SKM-1 treated with dmso at 0.1 percent for 144 hours (cell line): Measurements from ENCODE around the gene RRAD.
A peak's percentile ranks its signal among the peaks of the same experiment; 100 is the strongest.
"Not testable (repeated sequence)": the region's sequence is repeated elsewhere in the genome, so short reads cannot be mapped to it uniquely, and the experiment has no call there.

Source experiments
- DNase-seq: peaks from one replicate; lab custom pipeline; 2025; ENCODE audit not compliant: unreplicated experiment; lab: John Stamatoyannopoulos, UW

Gene RRAD

GRCh38 chr16:66900721-66901441 lies 24.5 kb downstream of the RRAD start:
- DNase-seq, result no peak

GRCh38 chr16:66899945-66900710 lies 25.2 kb downstream of the RRAD start:
- DNase-seq, result no peak

DNA sequence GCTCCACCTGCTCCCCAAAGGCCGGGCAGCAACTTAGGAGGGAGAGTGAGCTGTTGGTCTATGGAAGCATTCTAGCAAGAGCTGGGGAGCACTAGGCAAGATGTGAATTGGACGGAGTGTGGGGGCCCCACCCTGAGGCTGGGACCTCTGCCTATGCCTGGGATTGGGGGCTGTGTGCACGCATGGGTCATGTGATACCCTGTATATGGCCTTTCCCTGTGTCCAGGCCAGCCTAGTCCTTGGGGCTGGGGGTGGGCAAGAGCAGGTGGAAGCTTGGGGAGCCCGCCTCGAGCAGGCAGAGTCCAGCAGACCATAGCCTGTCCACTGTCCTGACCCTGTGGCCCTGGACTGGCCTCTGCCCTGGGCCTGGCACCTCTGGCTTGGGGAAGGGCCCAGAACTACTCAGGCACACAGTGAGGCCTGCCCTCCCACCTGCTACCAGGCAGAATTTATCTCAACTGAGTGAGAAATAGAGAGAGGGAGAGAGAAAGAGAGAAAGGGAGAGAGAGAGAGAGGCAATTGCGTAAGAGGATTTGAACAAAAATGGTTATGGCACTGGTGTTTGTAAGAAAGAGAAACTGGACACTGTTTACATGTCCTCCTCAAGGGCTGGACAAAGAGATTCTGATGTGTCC lies 25.9 kb downstream of the RRAD start:
- peak; percentile 6 for DNase-seq

GRCh38 chr16:66898933-66899309 lies 26.4 kb downstream of the RRAD start:
- no peak for DNase-seq

- DNase-seq, result no peak
Measured at GRCh38 chr16:66898207-66898606, 27.1 kb downstream of the RRAD start.

GRCh38 chr16:66896682-66897081 lies 28.7 kb downstream of the RRAD start:
- not testable (repeated sequence) for DNase-seq

- no peak for DNase-seq
Measured at GRCh38 chr16:66895999-66896398, 29.3 kb downstream of the RRAD start.

- no peak for DNase-seq
Measured at GRCh38 chr16:66895689-66895979, 29.7 kb downstream of the RRAD start.

DNA sequence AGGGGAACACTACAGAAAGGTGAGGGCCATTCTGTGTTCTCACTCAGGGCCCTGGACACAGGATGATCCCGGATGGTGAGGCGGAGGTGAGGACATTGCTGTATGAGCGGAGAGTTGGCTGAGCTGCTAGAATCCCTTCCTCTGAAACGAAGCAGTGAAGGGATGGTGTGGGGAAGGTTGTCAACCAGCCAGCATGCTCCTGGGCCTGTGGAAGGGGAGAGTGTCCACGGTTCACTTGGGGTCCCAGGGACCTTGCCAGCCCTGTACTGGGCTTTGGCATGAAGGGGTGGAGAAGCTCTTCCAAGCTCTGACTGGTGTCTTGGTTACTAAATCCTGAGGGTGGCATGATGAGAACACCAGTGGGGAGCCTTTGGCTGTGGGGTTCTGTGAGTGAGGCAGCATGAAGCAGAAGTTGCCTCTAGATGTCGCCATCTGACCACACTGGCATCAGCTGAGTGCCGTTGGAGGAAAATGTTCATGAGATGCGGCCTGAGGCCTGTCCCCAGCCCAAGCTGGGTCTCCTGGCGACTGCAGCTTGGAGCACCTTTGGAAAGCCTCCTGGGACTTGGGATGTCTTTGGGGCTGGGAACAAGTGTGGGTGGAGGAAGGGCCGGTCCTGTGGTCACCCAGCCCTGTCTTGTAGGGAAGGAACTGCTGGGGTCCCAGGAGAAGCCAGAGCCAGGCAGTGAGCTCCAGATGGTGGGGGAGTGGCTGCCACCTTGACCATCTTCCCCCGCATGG lies 30.2 kb downstream of the RRAD start:
- DNase-seq, result peak; percentile 52

DNA sequence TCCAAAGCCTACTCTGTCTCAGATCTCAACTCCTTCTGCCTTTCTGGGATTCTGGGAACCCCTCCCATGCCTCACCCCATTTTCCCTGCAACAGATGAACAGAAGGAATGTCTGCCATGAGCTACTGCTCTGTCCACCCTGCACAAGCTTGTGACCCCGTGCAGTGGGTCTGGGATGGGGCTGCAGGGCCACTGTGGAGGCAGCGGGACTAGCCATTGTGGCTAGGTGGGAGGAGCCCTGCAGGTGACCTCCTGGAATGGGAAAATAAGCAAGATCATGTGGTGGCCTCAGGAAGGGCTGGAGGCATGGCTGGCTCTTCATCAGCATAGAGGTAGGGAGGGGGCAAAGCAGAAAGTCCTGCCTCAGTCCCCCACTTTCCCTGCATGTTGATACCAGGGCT lies 31.3 kb downstream of the RRAD start:
- no peak for DNase-seq

DNA sequence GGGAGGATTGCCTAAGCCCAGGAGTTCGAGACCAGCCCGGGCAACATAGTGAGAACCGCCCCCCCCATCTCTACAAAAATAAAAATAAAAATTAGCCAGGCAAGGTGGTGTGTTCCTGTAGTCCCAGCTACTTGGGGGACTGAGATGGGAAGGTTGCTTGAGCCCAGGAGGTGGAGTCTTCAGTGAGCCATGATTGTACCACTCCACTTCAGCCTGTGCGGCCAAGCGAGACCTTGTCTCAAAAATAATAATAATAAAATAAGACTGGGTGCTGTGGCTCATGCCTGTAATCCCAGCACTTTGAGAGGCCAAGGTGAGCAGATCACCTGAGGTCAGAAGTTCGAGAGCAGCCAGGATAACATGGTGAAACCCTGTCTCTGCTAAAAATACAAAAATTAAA lies 33.5 kb downstream of the RRAD start:
- DNase-seq, result no peak

- no peak for DNase-seq
Measured at GRCh38 chr16:66891360-66891759, 34.0 kb downstream of the RRAD start.

DNA sequence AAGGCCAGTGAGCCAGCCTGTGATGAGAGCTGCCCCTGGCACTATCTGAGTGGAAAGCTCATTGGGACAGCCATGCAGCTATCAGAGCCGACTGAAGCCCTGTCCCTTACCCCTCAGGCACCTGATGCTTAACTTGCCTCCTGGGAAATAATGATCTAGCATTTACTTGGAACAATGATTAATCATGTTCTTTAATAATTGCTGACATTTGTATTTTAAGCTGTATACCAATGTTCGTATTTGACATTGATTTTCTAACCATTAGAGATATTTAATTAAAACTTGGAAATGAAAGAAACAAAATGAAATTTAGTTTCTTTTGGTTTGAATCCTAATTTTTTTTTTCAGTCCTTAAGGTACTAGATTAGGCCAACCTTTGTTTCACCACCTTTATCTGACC lies 34.5 kb downstream of the RRAD start:
- DNase-seq, result no peak

DNA sequence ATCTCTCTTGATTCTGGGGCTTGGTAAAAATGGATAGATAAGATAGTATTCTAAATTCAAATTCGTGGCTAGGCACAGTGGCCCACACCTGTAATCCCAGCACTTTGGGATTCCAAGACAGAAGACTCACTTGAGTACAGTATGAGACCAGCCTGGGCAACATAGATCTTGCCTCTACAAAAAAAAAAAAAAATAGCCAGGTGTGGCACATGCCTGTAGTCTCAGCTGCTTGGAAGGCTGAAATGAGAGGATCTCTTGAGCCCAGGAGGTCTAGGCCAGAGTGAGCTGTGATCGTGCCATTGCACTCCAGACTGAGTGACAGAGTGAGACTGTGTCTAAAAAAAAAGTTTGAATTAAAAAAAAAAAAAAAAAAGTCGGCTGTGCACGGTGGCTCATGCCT lies 35.7 kb downstream of the RRAD start:
- no peak for DNase-seq

GRCh38 chr16:66888647-66889615 lies 36.4 kb downstream of the RRAD start:
- DNase-seq, result no peak

- no peak for DNase-seq
Measured at GRCh38 chr16:66886914-66887313, 38.4 kb downstream of the RRAD start.

DNA sequence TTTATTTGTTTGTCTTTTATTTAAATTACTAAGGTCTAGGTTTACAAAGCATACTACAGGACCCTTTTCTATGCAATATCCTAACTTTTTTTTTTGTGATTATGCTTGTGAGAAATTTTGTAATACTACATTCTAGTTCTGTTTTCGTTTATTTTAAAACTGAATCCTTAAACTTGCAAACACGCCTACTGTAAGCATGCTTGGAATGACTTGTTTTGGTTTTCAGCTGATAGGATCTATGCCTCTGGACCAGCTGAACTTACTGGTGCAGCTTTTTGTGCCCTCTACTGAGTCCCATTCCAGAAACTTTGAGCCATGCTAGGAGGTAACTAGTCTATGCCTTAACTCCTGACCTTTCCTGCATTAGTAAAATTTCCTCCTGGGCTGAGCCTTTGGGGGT lies 39.0 kb downstream of the RRAD start:
- no peak for DNase-seq

GRCh38 chr16:66885491-66885890 lies 39.8 kb downstream of the RRAD start:
- no peak for DNase-seq

DNA sequence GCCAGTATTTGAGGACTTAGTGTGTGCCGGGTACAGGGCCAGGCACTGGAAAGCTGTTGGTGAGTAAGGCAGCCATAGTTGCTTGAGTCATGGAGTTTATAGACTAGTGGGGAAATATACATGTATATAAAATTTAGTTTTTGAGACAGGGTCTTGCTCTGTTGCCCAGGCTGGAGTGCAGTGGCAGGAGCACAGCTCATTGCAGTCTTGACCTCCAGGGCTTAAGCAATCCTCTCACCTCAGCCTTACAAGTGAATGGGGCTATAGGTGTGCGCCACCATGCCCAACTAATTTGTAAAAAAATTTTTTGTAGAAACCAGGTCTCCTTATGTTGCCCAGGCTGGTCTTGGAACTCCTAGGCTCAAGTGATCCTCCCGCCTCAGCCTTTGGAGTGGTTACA lies 42.6 kb downstream of the RRAD start:
- no peak for DNase-seq

DNA sequence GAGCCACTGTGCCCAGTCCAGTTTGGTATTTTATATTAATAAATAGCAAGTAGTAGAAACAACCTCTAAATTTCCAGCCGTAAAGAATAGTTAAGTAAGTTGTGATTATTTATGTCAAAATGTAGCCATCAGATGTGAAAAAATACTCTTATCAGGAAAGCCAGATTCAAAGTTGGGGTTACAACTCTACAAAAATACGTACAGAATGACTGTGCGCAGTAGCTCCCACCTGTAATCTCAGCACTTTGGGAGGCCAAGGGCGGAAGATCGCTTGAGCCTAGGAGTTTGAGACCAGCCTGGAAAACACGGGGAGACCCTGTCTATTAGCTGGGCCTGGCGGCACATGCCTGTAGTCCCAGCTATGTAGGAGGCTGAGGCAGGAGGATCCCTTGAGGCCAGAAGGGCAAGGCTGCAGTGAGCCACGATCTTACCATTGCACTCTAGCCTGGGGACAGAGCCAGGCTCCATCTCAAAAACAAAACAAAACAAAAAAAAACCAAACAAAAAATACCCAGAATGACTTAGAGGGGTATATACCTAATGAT lies 43.3 kb downstream of the RRAD start:
- DNase-seq, result no peak
